ENCODE measurements around the gene SNRNP200. TPM values are rescaled to one million over a fixed set of nuclear protein-coding genes. Genes with fewer than 3 reads are reported as not detected.

Gene SNRNP200
- polyA plus RNA-seq, 1 donor (not counting 4 experiments of a cell fraction or from before 2014, with no cell fraction given): 78.4 TPM

DNA sequence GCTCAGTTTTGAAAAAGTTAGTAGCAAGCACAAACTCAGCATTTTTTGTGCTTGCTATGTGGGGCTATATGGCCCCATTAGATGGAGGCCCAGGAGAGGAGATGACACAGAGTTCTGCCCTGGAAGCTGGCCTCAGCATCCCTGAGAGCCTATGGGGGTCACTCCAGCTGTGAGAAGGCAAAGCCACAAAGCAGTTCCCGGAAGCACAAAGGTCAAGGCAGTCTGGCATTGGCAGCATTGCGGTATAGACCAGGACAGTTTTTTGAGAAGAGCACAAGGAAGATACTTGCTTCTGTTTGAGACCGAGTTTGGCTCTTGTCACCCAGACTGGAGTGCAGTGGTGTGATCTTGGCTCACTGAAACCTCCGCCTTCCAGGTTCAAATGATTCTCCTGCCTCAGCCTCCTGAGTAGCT lies 12.2 kb upstream of the SNRNP200 start:
- H4K20me1 ChIP-seq (ENCODE audit: control insufficient read depth, extremely low read depth, insufficient read depth, low read length): no peaks in the 10 kb centered on the region
- H3K9me1 ChIP-seq (ENCODE audit: control insufficient read depth, extremely low read depth, insufficient read depth, low read length): no peaks in the 10 kb centered on the region
- DNase-seq (ENCODE audit: low read depth, low spot score): no peak
- FAIRE-seq: no peak
- no peak overlapping the region for H3K9ac ChIP-seq (ENCODE audit: control insufficient read depth, extremely low read depth, insufficient read depth, low read length)
- no peak overlapping the region for H3K4me3 ChIP-seq (ENCODE audit: control insufficient read depth in 2 of 3, extremely low read depth in 1 of 3, insufficient read depth in 2 of 3, low read depth in 1 of 3, low read length in 3 of 3)
- dilution Hi-C loops (cut with MboI; ENCODE audit: extremely low pct_ligation_motif_present, low sequenced_read_pairs): no loop called here
- no peak overlapping the region for H3K27ac ChIP-seq (ENCODE audit: control insufficient read depth, insufficient read depth, low read length)
- H2AFZ ChIP-seq (ENCODE audit: control insufficient read depth, low read length): no peak overlapping the region
- peaks cover 19% of the 10 kb centered on the region for H3K27me3 ChIP-seq (ENCODE audit: control insufficient read depth, extremely low read depth, insufficient read depth, low read length)
- peaks cover 10% of the 10 kb centered on the region for H3K4me1 ChIP-seq (ENCODE audit: control insufficient read depth, extremely low read depth, insufficient read depth, low read length)
- no peak overlapping the region for H3K4me2 ChIP-seq (ENCODE audit: control insufficient read depth, extremely low read depth, insufficient read depth, low read depth, low read length)
- no peak for TF ChIP-seq EZH2 (IDR thresholded peaks at IDR 0.05; ENCODE audit: low read length)
- TF ChIP-seq, protein P1, sequence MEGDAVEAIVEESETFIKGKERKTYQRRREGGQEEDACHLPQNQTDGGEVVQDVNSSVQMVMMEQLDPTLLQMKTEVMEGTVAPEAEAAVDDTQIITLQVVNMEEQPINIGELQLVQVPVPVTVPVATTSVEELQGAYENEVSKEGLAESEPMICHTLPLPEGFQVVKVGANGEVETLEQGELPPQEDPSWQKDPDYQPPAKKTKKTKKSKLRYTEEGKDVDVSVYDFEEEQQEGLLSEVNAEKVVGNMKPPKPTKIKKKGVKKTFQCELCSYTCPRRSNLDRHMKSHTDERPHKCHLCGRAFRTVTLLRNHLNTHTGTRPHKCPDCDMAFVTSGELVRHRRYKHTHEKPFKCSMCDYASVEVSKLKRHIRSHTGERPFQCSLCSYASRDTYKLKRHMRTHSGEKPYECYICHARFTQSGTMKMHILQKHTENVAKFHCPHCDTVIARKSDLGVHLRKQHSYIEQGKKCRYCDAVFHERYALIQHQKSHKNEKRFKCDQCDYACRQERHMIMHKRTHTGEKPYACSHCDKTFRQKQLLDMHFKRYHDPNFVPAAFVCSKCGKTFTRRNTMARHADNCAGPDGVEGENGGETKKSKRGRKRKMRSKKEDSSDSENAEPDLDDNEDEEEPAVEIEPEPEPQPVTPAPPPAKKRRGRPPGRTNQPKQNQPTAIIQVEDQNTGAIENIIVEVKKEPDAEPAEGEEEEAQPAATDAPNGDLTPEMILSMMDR (optimal IDR thresholded peaks at IDR 0.05 in 1 of 3, IDR thresholded peaks at IDR 0.05 in 1 of 3, conservative IDR thresholded peaks at IDR 0.05 in 1 of 3; ENCODE audit: extremely low read depth in 1 of 3, insufficient read depth in 2 of 3, low read length in 3 of 3): no peak
- H3K79me2 ChIP-seq (ENCODE audit: control insufficient read depth, insufficient read depth, low read length): no peaks in the 10 kb centered on the region
- H3K36me3 ChIP-seq (ENCODE audit: control insufficient read depth in 2 of 2, extremely low read depth in 1 of 2, insufficient read depth in 2 of 2, low read length in 2 of 2): no peaks in the 10 kb centered on the region
- H3K9me3 ChIP-seq (ENCODE audit: control insufficient read depth, low read depth, low read length): no peaks in the 10 kb centered on the region

DNA sequence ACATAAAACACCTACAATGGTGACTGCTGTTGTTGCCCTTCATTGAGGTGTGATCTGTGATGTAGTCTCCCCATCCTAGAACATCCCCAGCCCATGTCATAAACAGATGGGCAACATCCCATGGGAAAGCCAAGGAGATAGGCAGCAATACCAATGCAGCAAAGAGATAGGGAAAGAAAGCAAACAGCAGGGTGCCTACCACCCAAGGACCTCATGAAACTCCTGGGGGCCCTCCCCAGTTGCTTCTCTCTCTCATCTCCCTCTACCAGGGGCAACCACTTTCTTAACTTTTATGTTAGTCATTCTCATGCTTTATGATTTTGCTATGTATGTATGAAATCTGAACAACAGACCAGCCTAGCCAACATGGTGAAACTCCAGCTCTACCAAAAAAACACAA lies 11.7 kb upstream of the SNRNP200 start:
- dilution Hi-C loops (cut with MboI; ENCODE audit: extremely low pct_ligation_motif_present, low sequenced_read_pairs): no loop called here
- H3K9ac ChIP-seq (ENCODE audit: control insufficient read depth, extremely low read depth, insufficient read depth, low read length): no peak overlapping the region
- DNase-seq (ENCODE audit: low read depth, low spot score) (no peak), FAIRE-seq (no peak)
- H3K4me2 ChIP-seq (ENCODE audit: control insufficient read depth, extremely low read depth, insufficient read depth, low read depth, low read length): no peak overlapping the region
- H3K4me3 ChIP-seq (ENCODE audit: control insufficient read depth in 2 of 3, extremely low read depth in 1 of 3, insufficient read depth in 2 of 3, low read depth in 1 of 3, low read length in 3 of 3): no peak overlapping the region
- H3K27me3 ChIP-seq (ENCODE audit: control insufficient read depth, extremely low read depth, insufficient read depth, low read length): peaks cover 13% of the 10 kb centered on the region
- H3K9me1 ChIP-seq (ENCODE audit: control insufficient read depth, extremely low read depth, insufficient read depth, low read length): no peaks in the 10 kb centered on the region
- H3K27ac ChIP-seq (ENCODE audit: control insufficient read depth, insufficient read depth, low read length): no peak overlapping the region
- peaks cover 9% of the 10 kb centered on the region for H3K4me1 ChIP-seq (ENCODE audit: control insufficient read depth, extremely low read depth, insufficient read depth, low read length)
- no peak overlapping the region for H2AFZ ChIP-seq (ENCODE audit: control insufficient read depth, low read length)
- no peaks in the 10 kb centered on the region for H4K20me1 ChIP-seq (ENCODE audit: control insufficient read depth, extremely low read depth, insufficient read depth, low read length)
- TF ChIP-seq, protein P1 (optimal IDR thresholded peaks at IDR 0.05 in 1 of 3, IDR thresholded peaks at IDR 0.05 in 1 of 3, conservative IDR thresholded peaks at IDR 0.05 in 1 of 3; ENCODE audit: extremely low read depth in 1 of 3, insufficient read depth in 2 of 3, low read length in 3 of 3): no peak
- TF ChIP-seq EZH2 (IDR thresholded peaks at IDR 0.05; ENCODE audit: low read length): no peak
- H3K9me3 ChIP-seq (ENCODE audit: control insufficient read depth, low read depth, low read length): no peaks in the 10 kb centered on the region
- H3K36me3 ChIP-seq (ENCODE audit: control insufficient read depth in 2 of 2, extremely low read depth in 1 of 2, insufficient read depth in 2 of 2, low read length in 2 of 2): no peaks in the 10 kb centered on the region
- no peaks in the 10 kb centered on the region for H3K79me2 ChIP-seq (ENCODE audit: control insufficient read depth, insufficient read depth, low read length)
